Loucy (cell line): Measurements from ENCODE around the gene PLXNA4.

Source experiments
- H2AFZ ChIP-seq: fragments of 200-600 bp; sonication (generic); 2 replicates; pipeline ENCODE4 v1.6.0; 2016; ENCODE audit warnings: antibody characterized with exemption, mild to moderate bottlenecking, low read length, moderate library complexity
- H3F3A ChIP-seq: fragments of 200-600 bp; 2 replicates; pipeline ENCODE4 v1.6.0; 2016; ENCODE audit warnings: antibody characterized with exemption, low read depth, mild to moderate bottlenecking
- H3K27me3 ChIP-seq: fragments of 200-600 bp; sonication (generic); 2 replicates; pipeline ENCODE4 v1.6.1; 2014; ENCODE audit warnings: low read length, mild to moderate bottlenecking; ENCODE audit not compliant: insufficient read depth, poor library complexity, severe bottlenecking
- H3K36me3 ChIP-seq: fragments of 200-600 bp; sonication (generic); 2 replicates; pipeline ENCODE4 v1.6.1; 2016; ENCODE audit warnings: low read length; ENCODE audit not compliant: insufficient read depth
- H3K4me1 ChIP-seq: fragments of 200-600 bp; sonication (generic); 2 replicates; pipeline ENCODE4 v1.5.1; 2014; ENCODE audit warnings: low read length, mild to moderate bottlenecking; ENCODE audit not compliant: insufficient read depth, poor library complexity, severe bottlenecking
- H3K4me2 ChIP-seq: fragments of 200-600 bp; sonication (generic); 2 replicates; pipeline ENCODE4 v1.6.0; 2014; ENCODE audit warnings: antibody characterized with exemption, low read length, low read depth, mild to moderate bottlenecking; ENCODE audit not compliant: poor library complexity, severe bottlenecking
- H3K4me3 ChIP-seq: fragments of 200-600 bp; sonication (generic); 2 replicates; pipeline ENCODE4 v1.5.1; 2014; ENCODE audit warnings: low read length, mild to moderate bottlenecking, mixed read lengths; ENCODE audit not compliant: poor library complexity, severe bottlenecking
- H3K79me2 ChIP-seq: fragments of 200-600 bp; sonication (generic); 2 replicates; pipeline ENCODE4 v1.6.1; 2014; ENCODE audit warnings: low read length; ENCODE audit not compliant: insufficient read depth
- H3K9ac ChIP-seq: fragments of 200-600 bp; sonication (generic); 2 replicates; pipeline ENCODE4 v1.6.0; 2014; ENCODE audit warnings: mild to moderate bottlenecking, low read depth, low read length, moderate library complexity; ENCODE audit not compliant: poor library complexity, severe bottlenecking
- H3K9me2 ChIP-seq: fragments of 200-600 bp; sonication (generic); replicated peaks from 2 replicates; pipeline ENCODE4 v1.6.1; 2016; ENCODE audit warnings: low read depth, low read length, mixed read lengths
- H3K9me3 ChIP-seq: fragments of 200-600 bp; sonication (generic); 2 replicates; pipeline ENCODE4 v1.6.1; 2014; ENCODE audit warnings: mild to moderate bottlenecking, antibody characterized with exemption, low read length, low read depth; ENCODE audit not compliant: insufficient read depth
- H4K20me1 ChIP-seq: fragments of 200-600 bp; sonication (generic); 2 replicates; pipeline ENCODE4 v1.6.0; 2014; ENCODE audit warnings: antibody characterized with exemption, low read length, mild to moderate bottlenecking; ENCODE audit not compliant: insufficient read depth, poor library complexity, severe bottlenecking
- CTCF ChIP-seq: fragments of 200-600 bp; sonication (generic); conservative IDR thresholded peaks from 2 replicates; pipeline ENCODE4 v1.5.1; 2014; ENCODE audit warnings: mild to moderate bottlenecking, antibody characterized with exemption, low read length
- EZH2phosphoT487 ChIP-seq: fragments of 200-600 bp; IDR thresholded peaks from 2 replicates; pipeline ENCODE4 v1.6.1; 2018; ENCODE audit warnings: antibody characterized with exemption, mild to moderate bottlenecking, moderate library complexity, borderline replicate concordance

PLXNA4 gene

GRCh38 chr7:132578050-132578370 lies 1.7 kb upstream of the PLXNA4 start:
- Histone ChIP-seq H4K20me1 (no peaks in the 10 kb centered on the region), H3K27me3 (peaks cover 25% of the 10 kb centered on the region), H3K4me1 (peaks cover 3% of the 10 kb centered on the region), H2AFZ (no peak overlapping the region), H3K4me3 (no peak overlapping the region), H3F3A (no peaks in the 10 kb centered on the region), H3K4me2 (no peak overlapping the region), H3K9me3 (no peaks in the 10 kb centered on the region), H3K36me3 (no peaks in the 10 kb centered on the region), H3K79me2 (no peaks in the 10 kb centered on the region), H3K9me2 (no peaks in the 10 kb centered on the region), H3K9ac (no peak overlapping the region)
- TF ChIP-seq CTCF (no peak), EZH2phosphoT487 (no peak)

GRCh38 chr7:132577206-132578049 lies 1.2 kb upstream of the PLXNA4 start:
- no peaks in the 10 kb centered on the region for H3K36me3 ChIP-seq
- H3K27me3 ChIP-seq = peaks cover 25% of the 10 kb centered on the region
- no peak for TF ChIP-seq EZH2phosphoT487
- no peak for TF ChIP-seq CTCF
- peaks cover 3% of the 10 kb centered on the region for H3K4me1 ChIP-seq
- no peaks in the 10 kb centered on the region for H3K9me2 ChIP-seq
- H3K9ac ChIP-seq = no peak overlapping the region
- no peaks in the 10 kb centered on the region for H3F3A ChIP-seq
- no peaks in the 10 kb centered on the region for H3K79me2 ChIP-seq
- H2AFZ ChIP-seq = no peak overlapping the region
- H3K4me2 ChIP-seq = peak overlapping the region; percentile 36
- no peaks in the 10 kb centered on the region for H3K9me3 ChIP-seq
- H3K4me3 ChIP-seq = no peak overlapping the region
- H4K20me1 ChIP-seq = no peaks in the 10 kb centered on the region

GRCh38 chr7:132576721-132577085 lies 433 bp upstream of the PLXNA4 start:
- Histone ChIP-seq H3K79me2 (no peaks in the 10 kb centered on the region), H3F3A (no peaks in the 10 kb centered on the region), H3K4me1 (peaks cover 3% of the 10 kb centered on the region), H3K36me3 (no peaks in the 10 kb centered on the region), H3K9me2 (no peaks in the 10 kb centered on the region), H4K20me1 (no peaks in the 10 kb centered on the region), H3K4me2 (peak overlapping the region; percentile 57), H3K9ac (no peak overlapping the region), H2AFZ (no peak overlapping the region), H3K9me3 (no peaks in the 10 kb centered on the region), H3K4me3 (peak overlapping the region; percentile 46), H3K27me3 (peaks cover 25% of the 10 kb centered on the region)
- no peak for TF ChIP-seq EZH2phosphoT487
- no peak for TF ChIP-seq CTCF
